HG03066 (cell line): ENCODE data around the gene SFRP4.
A peak's percentile ranks its signal among the peaks of the same experiment; 100 is the strongest.
"Not testable (repeated sequence)": the region's sequence is repeated elsewhere in the genome, so short reads cannot be mapped to it uniquely, and the experiment has no call there.

Experiments used
- ATAC-seq: cut with Tn5 transposase; IDR thresholded peaks from one replicate; pipeline ENCODE4 v1.9.1; 2021; ENCODE audit warnings: low read depth; ENCODE audit not compliant: unreplicated experiment

Gene SFRP4

DNA sequence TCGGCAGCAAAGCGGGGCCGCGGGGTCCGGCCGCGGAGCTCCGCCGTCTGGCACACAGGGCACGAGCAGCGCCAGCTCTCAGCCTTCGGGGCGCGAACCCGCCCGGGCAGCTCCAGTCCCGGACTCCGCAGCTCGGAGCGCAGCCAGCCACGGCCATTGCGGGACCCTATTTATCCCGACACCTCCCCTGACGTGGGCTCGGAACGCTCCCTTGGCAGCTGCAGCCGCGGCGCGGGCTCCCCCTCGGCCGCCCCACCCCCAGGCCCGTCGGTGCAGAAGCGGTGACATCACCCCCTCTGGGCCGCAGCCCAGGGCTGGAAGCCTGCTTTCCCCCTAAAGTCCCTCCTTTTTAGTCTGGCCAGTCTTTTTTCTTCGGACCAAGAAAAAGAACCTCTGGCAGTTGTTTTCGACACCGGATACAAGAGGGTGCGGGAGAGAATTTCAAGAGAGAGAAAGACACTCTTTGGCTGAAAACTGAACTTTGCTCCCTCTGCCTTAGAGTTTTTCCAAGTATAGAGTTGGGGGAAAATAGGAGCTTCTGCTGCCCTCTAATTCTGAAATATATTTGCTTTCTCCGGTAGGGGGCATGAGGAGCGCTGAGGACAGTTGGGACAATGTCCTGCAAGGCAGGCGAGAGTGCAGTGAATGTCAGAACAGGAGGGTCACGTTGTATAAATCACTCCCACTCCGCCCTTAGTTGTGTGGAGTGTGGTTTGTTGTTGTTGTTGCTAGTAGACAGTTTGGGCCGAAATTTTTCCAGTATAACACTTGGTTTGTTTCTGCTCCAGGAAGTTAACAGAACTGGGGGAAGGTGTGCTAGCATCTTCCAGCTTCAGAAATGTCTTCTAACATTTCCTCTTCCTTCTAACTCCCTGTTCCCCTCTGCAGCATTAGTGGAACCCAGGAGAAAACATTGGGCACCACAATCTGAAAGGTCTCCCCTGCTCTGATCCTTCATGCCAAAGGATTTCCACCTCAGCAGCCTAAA is at the start of gene SFRP4:
SFRP4 (minus strand) TSS at position 145 of the 988 bp plus-strand sequence. CDS start 280 bp downstream, outside the sequence.
- peak; percentile 37 for ATAC-seq

GRCh38 chr7:37964196-37964595 is 47.6 kb upstream of the SFRP4 start:
- no peak for ATAC-seq

DNA sequence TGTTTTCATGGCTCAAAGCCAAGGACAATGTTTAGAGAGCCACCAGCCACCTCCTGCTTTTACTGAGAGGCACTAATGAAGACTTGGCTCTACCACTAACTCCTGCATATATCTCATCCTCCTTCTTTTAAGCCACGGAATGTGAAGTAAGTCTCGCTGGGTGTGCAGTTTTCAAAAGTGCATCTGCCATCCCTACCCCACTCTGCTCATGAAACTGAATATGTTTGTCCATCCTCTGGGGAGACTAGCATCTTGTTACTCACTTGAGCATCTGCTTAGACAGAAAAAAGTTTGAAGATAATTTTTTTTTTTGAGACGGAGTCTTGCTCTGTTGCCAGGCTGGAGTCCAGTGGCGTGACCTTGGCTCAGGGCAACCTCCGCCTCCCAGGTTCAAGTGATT is 44.6 kb upstream of the SFRP4 start:
- ATAC-seq: no peak

DNA sequence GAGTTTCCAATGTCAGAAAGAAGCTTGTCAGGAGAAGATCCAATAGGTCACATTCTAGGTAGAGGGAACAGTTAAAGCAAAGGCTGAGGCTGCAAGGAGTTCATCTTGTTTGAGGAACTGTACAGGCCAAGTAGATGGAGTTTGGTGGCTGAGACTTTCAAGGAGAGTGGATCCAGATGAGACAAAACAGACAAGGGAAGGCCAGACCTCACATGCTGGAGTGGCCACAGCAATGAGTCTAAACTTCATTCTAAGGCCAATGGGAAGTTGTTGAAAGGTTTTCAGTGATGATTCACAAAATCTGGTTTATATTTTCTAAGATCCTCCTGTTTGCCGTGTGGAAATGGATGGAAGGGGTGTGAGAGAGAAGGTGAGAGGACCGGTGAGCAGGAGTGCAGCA is 43.9 kb upstream of the SFRP4 start:
- no peak for ATAC-seq

DNA sequence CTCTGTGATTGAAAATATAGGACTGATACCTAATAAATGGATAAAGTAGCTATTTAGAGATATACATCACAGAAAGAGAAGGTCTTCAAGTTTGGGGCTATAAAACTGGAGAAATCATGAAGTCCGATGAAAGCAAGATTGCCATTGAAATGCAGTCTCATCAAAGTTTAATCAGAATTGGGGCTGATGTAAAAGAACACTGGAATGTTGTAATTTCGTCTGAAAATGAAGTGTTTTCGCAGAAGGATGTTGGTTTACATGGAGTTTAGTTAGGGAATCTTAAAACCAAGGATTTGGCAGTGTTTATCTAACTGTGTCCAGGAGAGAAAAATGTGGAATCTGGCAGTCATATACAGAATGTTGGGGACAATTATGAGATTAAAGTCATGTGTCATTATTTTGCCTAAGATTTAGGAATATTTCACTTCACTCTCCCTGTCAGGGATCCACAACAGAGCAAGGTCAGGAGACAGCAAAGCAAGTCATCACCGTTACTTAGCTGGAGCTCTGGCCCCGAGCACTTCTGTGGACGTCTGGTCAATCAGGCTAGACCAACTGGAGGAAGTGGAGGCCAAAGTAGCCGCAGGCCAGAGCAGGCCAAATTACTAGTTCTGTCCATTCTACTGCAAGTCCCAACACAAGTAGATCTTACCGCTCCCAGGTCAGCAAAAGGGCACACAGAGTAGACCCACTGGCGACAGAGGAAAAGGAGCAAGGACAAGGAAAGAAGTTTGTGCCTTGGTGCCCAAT is 40.8 kb upstream of the SFRP4 start:
- no peak for ATAC-seq

GRCh38 chr7:37956791-37957190 is 40.2 kb upstream of the SFRP4 start:
- ATAC-seq: no peak

- ATAC-seq: not testable (repeated sequence)
Observed at GRCh38 chr7:37954217-37954616, 37.6 kb upstream of the SFRP4 start.

GRCh38 chr7:37952240-37952639 is 35.6 kb upstream of the SFRP4 start:
- ATAC-seq: no peak

DNA sequence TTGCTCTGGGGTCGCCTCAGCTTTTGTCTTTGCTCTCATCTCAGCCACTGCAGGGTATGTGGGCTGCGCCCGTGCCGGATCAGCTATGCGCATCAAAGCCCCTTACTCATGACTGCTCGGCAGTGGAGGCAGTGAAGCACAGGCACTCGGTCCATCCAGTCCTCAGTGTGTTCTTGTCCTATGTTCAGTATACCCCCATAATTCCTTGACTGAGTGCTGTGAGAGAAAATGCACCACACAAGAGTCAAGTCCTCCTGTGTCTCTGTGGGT is 31.3 kb upstream of the SFRP4 start:
- no peak for ATAC-seq

GRCh38 chr7:37947138-37947940 is 30.7 kb upstream of the SFRP4 start:
- no peak for ATAC-seq

GRCh38 chr7:37945336-37945735 is 28.7 kb upstream of the SFRP4 start:
- ATAC-seq: no peak

- ATAC-seq: no peak
Observed at GRCh38 chr7:37944737-37945054, 28.1 kb upstream of the SFRP4 start.

- no peak for ATAC-seq
Observed at GRCh38 chr7:37943905-37944736, 27.5 kb upstream of the SFRP4 start.

- no peak for ATAC-seq
Observed at GRCh38 chr7:37942934-37943610, 26.5 kb upstream of the SFRP4 start.

DNA sequence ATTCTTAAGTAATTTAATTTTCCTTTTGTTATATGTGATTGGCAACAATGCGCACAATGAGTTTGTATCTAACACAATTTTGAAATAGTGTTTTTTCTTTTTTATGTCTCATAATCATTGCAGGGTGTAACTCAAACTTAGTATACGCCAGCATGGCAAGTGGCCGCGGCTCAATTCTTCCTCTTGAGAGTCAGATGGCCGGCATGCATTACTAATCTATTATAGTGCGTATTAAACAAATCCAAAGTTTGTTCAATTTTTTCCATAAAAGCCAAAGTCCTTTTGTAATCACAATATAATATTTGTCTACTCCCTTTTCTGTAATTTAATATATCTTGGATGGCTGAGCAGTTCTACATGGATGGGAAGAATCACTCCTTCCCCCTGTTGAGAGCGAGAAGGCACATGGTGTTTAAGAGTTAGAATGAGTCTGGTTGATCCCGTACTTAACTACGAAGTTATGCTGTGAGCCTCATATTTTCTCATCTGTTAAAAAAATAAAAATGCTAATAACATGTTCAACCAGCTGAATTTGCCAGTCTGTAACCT is 16.5 kb upstream of the SFRP4 start:
- no peak for ATAC-seq

GRCh38 chr7:37932543-37932942 is 15.9 kb upstream of the SFRP4 start:
- no peak for ATAC-seq

GRCh38 chr7:37930226-37930948 is 13.8 kb upstream of the SFRP4 start:
- no peak for ATAC-seq

GRCh38 chr7:37928878-37929277 is 12.3 kb upstream of the SFRP4 start:
- ATAC-seq: no peak
